Liver (tissue), 9 donors: Measurements from ENCODE around the gene ARID4B. TPM values are rescaled to one million over a fixed set of nuclear protein-coding genes. Genes with fewer than 3 reads are reported as not detected.

Source experiments
- DNase-seq: peaks from one replicate; pipeline ENCODE4 v3.0.0-alpha.2; 2017; ENCODE audit warnings: low spot score
- H3K27ac ChIP-seq, 2 donors: one replicate each; pipeline ENCODE4 v1.7.0; 2013; ENCODE audit warnings: inconsistent platforms in 2 of 2, low read length in 2 of 2, control low read depth in 1 of 2, low read depth in 1 of 2, mild to moderate bottlenecking in 1 of 2
- H3K27me3 ChIP-seq, 4 donors: one replicate each; pipeline versions ENCODE4 v1.6.1 to v1.7.0; 2013; ENCODE audit warnings: low read length in 3 of 4, inconsistent platforms in 1 of 4, mild to moderate bottlenecking in 1 of 4, moderate library complexity in 1 of 4; ENCODE audit not compliant: control insufficient read depth in 4 of 4, insufficient read depth in 4 of 4
- H3K36me3 ChIP-seq, 4 donors: one replicate each; pipeline versions ENCODE4 v1.6.1 to v1.7.0; 2013; ENCODE audit warnings: low read length in 3 of 4, mild to moderate bottlenecking in 3 of 4, low read depth in 1 of 4, moderate library complexity in 1 of 4; ENCODE audit not compliant: control insufficient read depth in 4 of 4, insufficient read depth in 3 of 4
- H3K4me1 ChIP-seq, 4 donors: one replicate each; pipeline versions ENCODE4 v1.6.1 to v1.7.0; 2013; ENCODE audit warnings: low read length in 3 of 4, mild to moderate bottlenecking in 3 of 4, moderate library complexity in 1 of 4; ENCODE audit not compliant: control insufficient read depth in 4 of 4, insufficient read depth in 4 of 4
- H3K4me3 ChIP-seq, 3 donors: one replicate each; pipeline versions ENCODE4 v1.6.1 to v1.7.0; 2013; ENCODE audit warnings: low read length in 3 of 3, control low read depth in 1 of 3, low read depth in 1 of 3, mild to moderate bottlenecking in 1 of 3
- H3K9ac ChIP-seq, 2 donors: one replicate each; pipeline ENCODE4 v1.7.0; 2013; ENCODE audit warnings: low read length in 2 of 2, mild to moderate bottlenecking in 2 of 2, moderate library complexity in 2 of 2, control low read depth in 1 of 2, low read depth in 1 of 2
- H3K9me3 ChIP-seq, 4 donors: one replicate each; pipeline versions ENCODE4 v1.6.1 to v1.7.0; 2013; ENCODE audit warnings: low read length in 3 of 4; ENCODE audit not compliant: control insufficient read depth in 4 of 4
- ATF3 ChIP-seq: IDR thresholded peaks from 2 replicates; pipeline ENCODE4 v1.6.1; 2016; ENCODE audit warnings: antibody characterized with exemption
- EGR1 ChIP-seq, 2 donors: IDR thresholded peaks; 2 replicates each; pipeline ENCODE4 v1.6.1; 2016 to 2018; ENCODE audit warnings: antibody characterized with exemption in 2 of 2, low read depth in 2 of 2
- FOXA1 ChIP-seq: IDR thresholded peaks from 2 replicates; pipeline ENCODE4 v1.6.1; 2016; ENCODE audit warnings: antibody characterized with exemption
- FOXA2 ChIP-seq: IDR thresholded peaks from 2 replicates; pipeline ENCODE4 v1.6.1; 2016; ENCODE audit warnings: antibody characterized with exemption
- GABPA ChIP-seq, 2 donors: IDR thresholded peaks in 1 of 2; conservative IDR thresholded peaks in 1 of 2; 2 replicates each; pipeline ENCODE4 v1.6.1; 2016; ENCODE audit warnings: antibody characterized with exemption in 2 of 2, mild to moderate bottlenecking in 1 of 2, moderate library complexity in 1 of 2
- HNF4A ChIP-seq, 2 donors: conservative IDR thresholded peaks; 2 replicates each; pipeline ENCODE4 v1.6.1; 2016; ENCODE audit warnings: antibody characterized with exemption in 2 of 2, mild to moderate bottlenecking in 2 of 2
- HNF4G ChIP-seq: IDR thresholded peaks from 2 replicates; pipeline ENCODE4 v1.6.1; 2016; ENCODE audit warnings: antibody characterized with exemption
- JUND ChIP-seq, 2 donors: IDR thresholded peaks; 2 replicates each; pipeline ENCODE4 v1.6.1; 2016; ENCODE audit warnings: antibody characterized with exemption in 2 of 2
- NR2F2 ChIP-seq: IDR thresholded peaks from 2 replicates; pipeline ENCODE4 v1.6.1; 2016; ENCODE audit warnings: antibody characterized with exemption
- RAD21 ChIP-seq, 2 donors: IDR thresholded peaks; 2 replicates each; pipeline ENCODE4 v1.6.1; 2016; ENCODE audit warnings: antibody characterized with exemption in 2 of 2, mild to moderate bottlenecking in 2 of 2
- RXRA ChIP-seq, 2 donors: IDR thresholded peaks; 2 replicates each; pipeline ENCODE4 v1.6.1; 2017 to 2018; ENCODE audit warnings: antibody characterized with exemption in 2 of 2, mild to moderate bottlenecking in 1 of 2
- SP1 ChIP-seq: IDR thresholded peaks from 2 replicates; pipeline ENCODE4 v1.6.1; 2018; ENCODE audit warnings: antibody characterized with exemption, mild to moderate bottlenecking
- TAF1 ChIP-seq: conservative IDR thresholded peaks from 2 replicates; pipeline ENCODE4 v1.6.1; 2016; ENCODE audit warnings: antibody characterized with exemption, mild to moderate bottlenecking
- YY1 ChIP-seq: IDR thresholded peaks from 2 replicates; pipeline ENCODE4 v1.6.1; 2016; ENCODE audit warnings: antibody characterized with exemption, mild to moderate bottlenecking
- WGBS: extraction: QIAGEN DNeasy Blood & Tissue Kit; methylation state at CpG from one replicate; pipeline ENCODE4 v1.1.7; 2013; 5-methylcytosine and 5-hydroxymethylcytosine counted together
- polyA plus RNA-seq, 2 donors: library from polyadenylated mRNA; stranded (reverse) in 1 of 2; unstranded in 1 of 2; fragments of 200-250 nt in 1 of 2; fragments of >200 nt in 1 of 2; fragmentation: Nextera tagmentation in 1 of 2; extraction: Ambion mirVana in 1 of 2; gene quantifications; one replicate each; pipeline versions ENCODE4 v1.2.1 to v1.2.3, GENCODE V29; 2013 to 2015
- total RNA-seq, 2 donors: library from RNA; depleted of rRNA; stranded (reverse); fragments of >200 nt; gene quantifications; one replicate each; pipeline ENCODE4 v1.2.3, GENCODE V29; 2014
- TF ChIP-seq, protein P1 (sequence below): IDR thresholded peaks from 2 replicates; pipeline ENCODE4 v1.6.1; 2016; ENCODE audit warnings: antibody characterized with exemption, mild to moderate bottlenecking
- TF ChIP-seq, protein P2 (sequence below): fragments of 150-350 bp; IDR thresholded peaks from 2 replicates; pipeline ENCODE4 v1.5.1; 2017; ENCODE audit warnings: improper control_type of control experiment, low read depth, low read length; ENCODE audit not compliant: missing input control
- TF ChIP-seq, protein P3 (sequence below): IDR thresholded peaks from 2 replicates; pipeline ENCODE4 v1.6.1; 2016; ENCODE audit warnings: antibody characterized with exemption
- TF ChIP-seq, protein P4 (sequence below): IDR thresholded peaks from 2 replicates; pipeline ENCODE4 v1.6.1; 2016; ENCODE audit warnings: antibody characterized with exemption
- donor health status: healthy.
- donor health status: healthy.
- donor health status: healthy.
- donor health status: healthy.
- donor health status: healthy.

Gene ARID4B
- total and polyA plus RNA-seq, 4 donors = 4.2 to 27.3 (median 21.3) TPM

- TF ChIP-seq, protein P1, sequence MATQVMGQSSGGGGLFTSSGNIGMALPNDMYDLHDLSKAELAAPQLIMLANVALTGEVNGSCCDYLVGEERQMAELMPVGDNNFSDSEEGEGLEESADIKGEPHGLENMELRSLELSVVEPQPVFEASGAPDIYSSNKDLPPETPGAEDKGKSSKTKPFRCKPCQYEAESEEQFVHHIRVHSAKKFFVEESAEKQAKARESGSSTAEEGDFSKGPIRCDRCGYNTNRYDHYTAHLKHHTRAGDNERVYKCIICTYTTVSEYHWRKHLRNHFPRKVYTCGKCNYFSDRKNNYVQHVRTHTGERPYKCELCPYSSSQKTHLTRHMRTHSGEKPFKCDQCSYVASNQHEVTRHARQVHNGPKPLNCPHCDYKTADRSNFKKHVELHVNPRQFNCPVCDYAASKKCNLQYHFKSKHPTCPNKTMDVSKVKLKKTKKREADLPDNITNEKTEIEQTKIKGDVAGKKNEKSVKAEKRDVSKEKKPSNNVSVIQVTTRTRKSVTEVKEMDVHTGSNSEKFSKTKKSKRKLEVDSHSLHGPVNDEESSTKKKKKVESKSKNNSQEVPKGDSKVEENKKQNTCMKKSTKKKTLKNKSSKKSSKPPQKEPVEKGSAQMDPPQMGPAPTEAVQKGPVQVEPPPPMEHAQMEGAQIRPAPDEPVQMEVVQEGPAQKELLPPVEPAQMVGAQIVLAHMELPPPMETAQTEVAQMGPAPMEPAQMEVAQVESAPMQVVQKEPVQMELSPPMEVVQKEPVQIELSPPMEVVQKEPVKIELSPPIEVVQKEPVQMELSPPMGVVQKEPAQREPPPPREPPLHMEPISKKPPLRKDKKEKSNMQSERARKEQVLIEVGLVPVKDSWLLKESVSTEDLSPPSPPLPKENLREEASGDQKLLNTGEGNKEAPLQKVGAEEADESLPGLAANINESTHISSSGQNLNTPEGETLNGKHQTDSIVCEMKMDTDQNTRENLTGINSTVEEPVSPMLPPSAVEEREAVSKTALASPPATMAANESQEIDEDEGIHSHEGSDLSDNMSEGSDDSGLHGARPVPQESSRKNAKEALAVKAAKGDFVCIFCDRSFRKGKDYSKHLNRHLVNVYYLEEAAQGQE = no peak
- no peak for TF ChIP-seq FOXA2
Measured at GRCh38 chr1:235225299-235225698, 102.7 kb downstream of the ARID4B start (continued).

- WGBS = 98% methylated on average over 3 of the region's 3 CpGs
- Histone ChIP-seq H3K36me3 (peaks cover 2 to 31% (median 13%) of the 10 kb centered on the region in 4 donors), H3K4me1 (no peaks in the 10 kb centered on the region), H3K9ac (no peak overlapping the region), H3K9me3 (no peaks in the 10 kb centered on the region), H3K4me3 (no peak overlapping the region), H3K27ac (no peak overlapping the region), H3K27me3 (no peaks in the 10 kb centered on the region)
- no peak for DNase-seq
- no peak for TF ChIP-seq NR2F2
- TF ChIP-seq FOXA1 = no peak
- no peak for TF ChIP-seq FOXA2
- no peak for TF ChIP-seq GABPA (IDR thresholded peaks at IDR 0.05 in 1 of 2, conservative IDR thresholded peaks at IDR 0.05 in 1 of 2)
- no peak for TF ChIP-seq SP1
- TF ChIP-seq HNF4A (conservative IDR thresholded peaks at IDR 0.05) = no peak
- TF ChIP-seq RAD21 (IDR thresholded peaks at IDR 0.05) = no peak
- TF ChIP-seq, protein P1 = no peak
- TF ChIP-seq, protein P2, sequence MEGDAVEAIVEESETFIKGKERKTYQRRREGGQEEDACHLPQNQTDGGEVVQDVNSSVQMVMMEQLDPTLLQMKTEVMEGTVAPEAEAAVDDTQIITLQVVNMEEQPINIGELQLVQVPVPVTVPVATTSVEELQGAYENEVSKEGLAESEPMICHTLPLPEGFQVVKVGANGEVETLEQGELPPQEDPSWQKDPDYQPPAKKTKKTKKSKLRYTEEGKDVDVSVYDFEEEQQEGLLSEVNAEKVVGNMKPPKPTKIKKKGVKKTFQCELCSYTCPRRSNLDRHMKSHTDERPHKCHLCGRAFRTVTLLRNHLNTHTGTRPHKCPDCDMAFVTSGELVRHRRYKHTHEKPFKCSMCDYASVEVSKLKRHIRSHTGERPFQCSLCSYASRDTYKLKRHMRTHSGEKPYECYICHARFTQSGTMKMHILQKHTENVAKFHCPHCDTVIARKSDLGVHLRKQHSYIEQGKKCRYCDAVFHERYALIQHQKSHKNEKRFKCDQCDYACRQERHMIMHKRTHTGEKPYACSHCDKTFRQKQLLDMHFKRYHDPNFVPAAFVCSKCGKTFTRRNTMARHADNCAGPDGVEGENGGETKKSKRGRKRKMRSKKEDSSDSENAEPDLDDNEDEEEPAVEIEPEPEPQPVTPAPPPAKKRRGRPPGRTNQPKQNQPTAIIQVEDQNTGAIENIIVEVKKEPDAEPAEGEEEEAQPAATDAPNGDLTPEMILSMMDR = no peak
- TF ChIP-seq YY1 = no peak
- TF ChIP-seq, protein P3, sequence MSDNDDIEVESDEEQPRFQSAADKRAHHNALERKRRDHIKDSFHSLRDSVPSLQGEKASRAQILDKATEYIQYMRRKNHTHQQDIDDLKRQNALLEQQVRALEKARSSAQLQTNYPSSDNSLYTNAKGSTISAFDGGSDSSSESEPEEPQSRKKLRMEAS = no peak
- no peak for TF ChIP-seq JUND (IDR thresholded peaks at IDR 0.05)
- TF ChIP-seq HNF4G = no peak
- TF ChIP-seq, protein P4, sequence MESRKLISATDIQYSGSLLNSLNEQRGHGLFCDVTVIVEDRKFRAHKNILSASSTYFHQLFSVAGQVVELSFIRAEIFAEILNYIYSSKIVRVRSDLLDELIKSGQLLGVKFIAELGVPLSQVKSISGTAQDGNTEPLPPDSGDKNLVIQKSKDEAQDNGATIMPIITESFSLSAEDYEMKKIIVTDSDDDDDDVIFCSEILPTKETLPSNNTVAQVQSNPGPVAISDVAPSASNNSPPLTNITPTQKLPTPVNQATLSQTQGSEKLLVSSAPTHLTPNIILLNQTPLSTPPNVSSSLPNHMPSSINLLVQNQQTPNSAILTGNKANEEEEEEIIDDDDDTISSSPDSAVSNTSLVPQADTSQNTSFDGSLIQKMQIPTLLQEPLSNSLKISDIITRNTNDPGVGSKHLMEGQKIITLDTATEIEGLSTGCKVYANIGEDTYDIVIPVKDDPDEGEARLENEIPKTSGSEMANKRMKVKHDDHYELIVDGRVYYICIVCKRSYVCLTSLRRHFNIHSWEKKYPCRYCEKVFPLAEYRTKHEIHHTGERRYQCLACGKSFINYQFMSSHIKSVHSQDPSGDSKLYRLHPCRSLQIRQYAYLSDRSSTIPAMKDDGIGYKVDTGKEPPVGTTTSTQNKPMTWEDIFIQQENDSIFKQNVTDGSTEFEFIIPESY = no peak
- TF ChIP-seq ATF3 = no peak
- no peak for TF ChIP-seq TAF1
- TF ChIP-seq RXRA (IDR thresholded peaks at IDR 0.05) = no peak
- TF ChIP-seq EGR1 (IDR thresholded peaks at IDR 0.05; ENCODE audit: low read depth in 2 of 2) = no peak
Measured at GRCh38 chr1:235221653-235222375, 106.2 kb downstream of the ARID4B start.
